ENCODE results near the gene ATP2C2. TPM values are rescaled to one million over a fixed set of nuclear protein-coding genes. Genes with fewer than 3 reads are reported as not detected.

ATP2C2 gene
- total and polyA plus RNA-seq, 2 experiments from 2014 or later, result 2.1 TPM

DNA sequence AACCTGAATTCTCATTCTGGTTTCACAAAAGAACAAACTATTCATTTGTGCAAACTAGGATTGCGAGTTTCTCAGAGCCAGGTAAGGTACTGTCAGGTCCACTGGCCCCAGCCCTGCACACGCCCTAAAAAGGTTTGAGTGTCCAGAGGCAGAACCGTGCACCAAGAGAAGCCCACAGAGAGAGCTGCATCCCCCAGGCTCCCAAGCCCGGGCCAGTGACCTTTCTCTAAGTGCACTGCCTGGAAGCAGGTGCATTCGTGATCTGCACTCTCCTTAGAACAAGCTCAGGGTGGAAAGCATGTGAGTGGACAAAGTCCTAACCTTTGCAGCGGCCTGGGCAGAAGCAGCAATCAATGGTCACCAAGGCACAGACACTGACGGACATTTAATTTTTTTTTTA lies 109.3 kb downstream of the ATP2C2 start:
- no peak overlapping the region for H2AFZ ChIP-seq
- H3F3A ChIP-seq (replicated peaks; ENCODE audit: low read depth), result no peaks in the 10 kb centered on the region

More for the DNA sequence above, 109.3 kb downstream of the ATP2C2 start:
- Histone ChIP-seq H3K36me3 (ENCODE audit: insufficient read depth) (no peaks in the 10 kb centered on the region; the same call in 1 of the 2 replicates), H3K4me3 (no peak overlapping the region), H3K4me1 (ENCODE audit: insufficient read depth) (no peaks in the 10 kb centered on the region), H3K4me2 (no peak overlapping the region), H4K20me1 (replicated peaks; ENCODE audit: insufficient read depth) (no peaks in the 10 kb centered on the region; the same call in 1 of the 2 replicates), H3K27me3 (ENCODE audit: insufficient read depth) (no peaks in the 10 kb centered on the region), H3K9me2 (ENCODE audit: insufficient read depth) (0 out of 2 replicates have a peak, but pooled peaks cover 5% of the 10 kb centered on the region), H3K79me2 (replicated peaks; ENCODE audit: insufficient read depth) (no peaks in the 10 kb centered on the region), H3K27ac (ENCODE audit: low read depth) (no peak overlapping the region)
- no peak for ATAC-seq
- peaks cover 5% of the 10 kb centered on the region for H3K27me3 Mint-ChIP-seq (ENCODE audit: insufficient read depth, low read depth, poor library complexity)
- H3K4me3 Mint-ChIP-seq, result no peak overlapping the region
- peaks cover 15% of the 10 kb centered on the region; the same call in 2 of the 3 replicates for H3K9me3 Mint-ChIP-seq
- no peak for TF ChIP-seq ETS1 (IDR thresholded peaks at IDR 0.05)
- TF ChIP-seq JUNB (IDR thresholded peaks at IDR 0.05; ENCODE audit: unreplicated experiment), result no peak
- TF ChIP-seq STAT1 (IDR thresholded peaks at IDR 0.05; ENCODE audit: unreplicated experiment), result no peak
- no peak for TF ChIP-seq ZNF331 (CRISPR knock-in tag; IDR thresholded peaks at IDR 0.05; ENCODE audit: low read depth)
- TF ChIP-seq EZH2phosphoT487 (IDR thresholded peaks at IDR 0.05; ENCODE audit: unreplicated experiment), result no peak
- TF ChIP-seq POLR2AphosphoS5 (IDR thresholded peaks at IDR 0.05; ENCODE audit: low read depth), result no peak
- no peak for TF ChIP-seq ZNF462 (CRISPR knock-in tag; IDR thresholded peaks at IDR 0.05)
- no peak for TF ChIP-seq ZNF114 (CRISPR knock-in tag; IDR thresholded peaks at IDR 0.05)
- TF ChIP-seq NANOG (IDR thresholded peaks at IDR 0.05; ENCODE audit: borderline replicate concordance), result no peak
- TF ChIP-seq CREB1 (CRISPR knock-in tag; IDR thresholded peaks at IDR 0.05; ENCODE audit: low read depth), result no peak
- TF ChIP-seq REST (IDR thresholded peaks at IDR 0.05; ENCODE audit: unreplicated experiment), result no peak
- TF ChIP-seq, protein P1, sequence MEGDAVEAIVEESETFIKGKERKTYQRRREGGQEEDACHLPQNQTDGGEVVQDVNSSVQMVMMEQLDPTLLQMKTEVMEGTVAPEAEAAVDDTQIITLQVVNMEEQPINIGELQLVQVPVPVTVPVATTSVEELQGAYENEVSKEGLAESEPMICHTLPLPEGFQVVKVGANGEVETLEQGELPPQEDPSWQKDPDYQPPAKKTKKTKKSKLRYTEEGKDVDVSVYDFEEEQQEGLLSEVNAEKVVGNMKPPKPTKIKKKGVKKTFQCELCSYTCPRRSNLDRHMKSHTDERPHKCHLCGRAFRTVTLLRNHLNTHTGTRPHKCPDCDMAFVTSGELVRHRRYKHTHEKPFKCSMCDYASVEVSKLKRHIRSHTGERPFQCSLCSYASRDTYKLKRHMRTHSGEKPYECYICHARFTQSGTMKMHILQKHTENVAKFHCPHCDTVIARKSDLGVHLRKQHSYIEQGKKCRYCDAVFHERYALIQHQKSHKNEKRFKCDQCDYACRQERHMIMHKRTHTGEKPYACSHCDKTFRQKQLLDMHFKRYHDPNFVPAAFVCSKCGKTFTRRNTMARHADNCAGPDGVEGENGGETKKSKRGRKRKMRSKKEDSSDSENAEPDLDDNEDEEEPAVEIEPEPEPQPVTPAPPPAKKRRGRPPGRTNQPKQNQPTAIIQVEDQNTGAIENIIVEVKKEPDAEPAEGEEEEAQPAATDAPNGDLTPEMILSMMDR (conservative IDR thresholded peaks at IDR 0.05; ENCODE audit: low read depth in 2 of 2), result no peak
- TF ChIP-seq EZH2 (IDR thresholded peaks at IDR 0.05; ENCODE audit: low read depth, unreplicated experiment), result no peak
- no peak for DNase-seq (ENCODE audit: low spot score)
- H3K4me1 Mint-ChIP-seq, result no peaks in the 10 kb centered on the region
- H3K36me3 Mint-ChIP-seq (ENCODE audit: low read depth), result peaks cover 18% of the 10 kb centered on the region; the same call in 2 of the 3 replicates
- no peak overlapping the region for H3K27ac Mint-ChIP-seq
